ENCODE results near the gene SLC35F3.

GRCh38 chr1:234200566-234200965 is 296.1 kb downstream of the SLC35F3 start:
- TF ChIP-seq, protein P1, sequence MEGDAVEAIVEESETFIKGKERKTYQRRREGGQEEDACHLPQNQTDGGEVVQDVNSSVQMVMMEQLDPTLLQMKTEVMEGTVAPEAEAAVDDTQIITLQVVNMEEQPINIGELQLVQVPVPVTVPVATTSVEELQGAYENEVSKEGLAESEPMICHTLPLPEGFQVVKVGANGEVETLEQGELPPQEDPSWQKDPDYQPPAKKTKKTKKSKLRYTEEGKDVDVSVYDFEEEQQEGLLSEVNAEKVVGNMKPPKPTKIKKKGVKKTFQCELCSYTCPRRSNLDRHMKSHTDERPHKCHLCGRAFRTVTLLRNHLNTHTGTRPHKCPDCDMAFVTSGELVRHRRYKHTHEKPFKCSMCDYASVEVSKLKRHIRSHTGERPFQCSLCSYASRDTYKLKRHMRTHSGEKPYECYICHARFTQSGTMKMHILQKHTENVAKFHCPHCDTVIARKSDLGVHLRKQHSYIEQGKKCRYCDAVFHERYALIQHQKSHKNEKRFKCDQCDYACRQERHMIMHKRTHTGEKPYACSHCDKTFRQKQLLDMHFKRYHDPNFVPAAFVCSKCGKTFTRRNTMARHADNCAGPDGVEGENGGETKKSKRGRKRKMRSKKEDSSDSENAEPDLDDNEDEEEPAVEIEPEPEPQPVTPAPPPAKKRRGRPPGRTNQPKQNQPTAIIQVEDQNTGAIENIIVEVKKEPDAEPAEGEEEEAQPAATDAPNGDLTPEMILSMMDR (conservative IDR thresholded peaks at IDR 0.05; ENCODE audit: low read depth, low read length) = no peak
- no peak for TF ChIP-seq EZH2 (IDR thresholded peaks at IDR 0.05; ENCODE audit: borderline replicate concordance, low read depth, low read length, poor library complexity, severe bottlenecking)
